H1 (cell line): Measurements from ENCODE around the gene HHAT. TPM values are rescaled to one million over a fixed set of nuclear protein-coding genes. Genes with fewer than 3 reads are reported as not detected.

ENCODE experiments used
- CTCF ChIA-PET: fragments of 300-600 bp; sonication (Branson Sonifier 250); formaldehyde crosslinking; loops from one replicate; lab custom pipeline; 2021; ENCODE audit not compliant: partially characterized antibody; lab: Charles Lee
- POLR2A ChIA-PET: fragments of 300-600 bp; sonication (Branson Sonifier 250); formaldehyde crosslinking; loops from one replicate; lab custom pipeline; 2021; ENCODE audit warnings: inconsistent platforms; ENCODE audit not compliant: partially characterized antibody; lab: Charles Lee
- DNase-seq, 2 experiments: peaks; one replicate each; pipeline versions ENCODE4 v3.0.0 to v3.0.0-alpha.2; 2010 to 2022; ENCODE audit warnings: low spot score in 2 of 2, low read depth in 1 of 2, mixed read lengths in 1 of 2
- FAIRE-seq: peaks from 2 replicates; lab custom pipeline; 2011; peaks lifted over from hg19 to GRCh38; lab: Jason Lieb, UNC
- H2AFZ ChIP-seq: 2 replicates; pipeline ENCODE4 v1.8.1; 2012; ENCODE audit warnings: low read length, inconsistent platforms
- H2AK5ac ChIP-seq: 2 replicates; pipeline ENCODE4 v1.6.1; 2013; ENCODE audit warnings: low read depth, low read length
- H2BK120ac ChIP-seq: replicated peaks from 2 replicates; pipeline ENCODE3; 2013; ENCODE audit warnings: low read depth, low read length, inconsistent platforms
- H2BK12ac ChIP-seq: 2 replicates; pipeline ENCODE4 v1.6.1; 2013; ENCODE audit warnings: low read depth, low read length
- H2BK15ac ChIP-seq: 2 replicates; pipeline ENCODE4 v1.6.1; 2013; ENCODE audit warnings: low read length
- H2BK20ac ChIP-seq: 2 replicates; pipeline ENCODE4 v1.6.1; 2013; ENCODE audit warnings: low read length
- H2BK5ac ChIP-seq: 2 replicates; pipeline ENCODE4 v1.6.1; 2013; ENCODE audit warnings: low read depth, low read length
- H3K14ac ChIP-seq: 2 replicates; pipeline ENCODE4 v1.6.1; 2013; ENCODE audit warnings: inconsistent platforms; ENCODE audit not compliant: insufficient read length
- H3K18ac ChIP-seq: 2 replicates; pipeline ENCODE4 v1.6.1; 2013; ENCODE audit warnings: low read length; ENCODE audit errors: extremely low read depth
- H3K23ac ChIP-seq: 2 replicates; pipeline ENCODE4 v1.6.1; 2013; ENCODE audit warnings: inconsistent platforms; ENCODE audit not compliant: insufficient read length
- H3K23me2 ChIP-seq: 2 replicates; pipeline ENCODE4 v1.6.1; 2013; ENCODE audit warnings: low read depth, low read length
- H3K27ac ChIP-seq: 2 replicates; pipeline ENCODE4 v1.6.1; 2011; ENCODE audit warnings: low read depth, low read length, inconsistent platforms
- H3K27me3 ChIP-seq, 4 experiments: replicated peaks in 1 of 4; 1 replicate in 1 of 4; 2 replicates in 3 of 4; pipeline versions ENCODE4 v1.6.1 to v1.8.1; 2011 to 2013; ENCODE audit warnings: low read length in 3 of 4, mild to moderate bottlenecking in 3 of 4, inconsistent platforms in 2 of 4, mixed read lengths in 2 of 4, moderate library complexity in 1 of 4; ENCODE audit not compliant: control insufficient read depth in 3 of 4, insufficient read depth in 3 of 4; ENCODE audit errors: extremely low read depth in 1 of 4
- H3K36me3 ChIP-seq, 4 experiments: 2 replicates each; pipeline versions ENCODE4 v1.6.1 to v1.8.1; 2011 to 2013; ENCODE audit warnings: mild to moderate bottlenecking in 4 of 4, low read length in 3 of 4, moderate library complexity in 2 of 4, control low read depth in 1 of 4, inconsistent platforms in 1 of 4; ENCODE audit not compliant: insufficient read depth in 4 of 4, control insufficient read depth in 2 of 4
- H3K4ac ChIP-seq: replicated peaks from 2 replicates; pipeline ENCODE3; 2013; ENCODE audit warnings: low read length, low read depth, mixed read lengths, inconsistent platforms; ENCODE audit not compliant: insufficient read length
- H3K4me1 ChIP-seq, 4 experiments: replicated peaks in 1 of 4; 1 replicate in 1 of 4; 2 replicates in 3 of 4; pipeline versions ENCODE4 v1.6.1 to v1.8.1; 2011 to 2013; ENCODE audit warnings: low read length in 3 of 4, inconsistent platforms in 2 of 4, mixed read lengths in 1 of 4; ENCODE audit not compliant: insufficient read depth in 4 of 4, control insufficient read depth in 3 of 4
- H3K4me2 ChIP-seq, 2 experiments: 2 replicates each; pipeline versions ENCODE4 v1.6.1 to v1.8.1; 2011 to 2013; ENCODE audit warnings: low read depth in 2 of 2, low read length in 2 of 2, control low read depth in 1 of 2, inconsistent platforms in 1 of 2, mild to moderate bottlenecking in 1 of 2; ENCODE audit not compliant: insufficient read depth in 1 of 2
- H3K4me3 ChIP-seq, 4 experiments: fragments of 200-600, 300-600 bp in 1 of 4; sonication (generic), shearing (Covaris generic), sonication (Bioruptor Twin) in 1 of 4; 2 replicates each; pipeline versions ENCODE4 v1.5.1 to v1.8.1; 2011 to 2016; ENCODE audit warnings: low read length in 4 of 4, low read depth in 3 of 4, control low read depth in 2 of 4, inconsistent platforms in 2 of 4, mild to moderate bottlenecking in 2 of 4, mixed read lengths in 1 of 4, moderate library complexity in 1 of 4; ENCODE audit not compliant: insufficient read depth in 2 of 4; ENCODE audit errors: extremely low read depth in 1 of 4
- H3K56ac ChIP-seq: replicated peaks from 2 replicates; pipeline ENCODE3; 2013; ENCODE audit warnings: low read depth, mild to moderate bottlenecking, mixed read lengths, low read length, inconsistent platforms; ENCODE audit not compliant: insufficient read length
- H3K79me1 ChIP-seq: 2 replicates; pipeline ENCODE4 v1.6.1; 2013; ENCODE audit warnings: low read depth, low read length, control low read depth
- H3K79me2 ChIP-seq, 2 experiments: 2 replicates each; pipeline versions ENCODE4 v1.6.1 to v1.8.1; 2012 to 2013; ENCODE audit warnings: low read length in 2 of 2, mild to moderate bottlenecking in 2 of 2, inconsistent platforms in 1 of 2; ENCODE audit not compliant: insufficient read depth in 2 of 2, control insufficient read depth in 1 of 2
- H3K9ac ChIP-seq, 4 experiments: replicated peaks in 1 of 4; 1 replicate in 1 of 4; 2 replicates in 3 of 4; pipeline versions ENCODE4 v1.6.1 to v1.8.1; 2011 to 2013; ENCODE audit warnings: low read depth in 3 of 4, low read length in 3 of 4, control low read depth in 2 of 4, mild to moderate bottlenecking in 2 of 4, moderate library complexity in 2 of 4, inconsistent platforms in 1 of 4; ENCODE audit errors: extremely low read depth in 1 of 4
- H3K9me3 ChIP-seq, 2 experiments: 2 replicates each; pipeline versions ENCODE4 v1.6.1 to v1.8.1; 2012 to 2013; ENCODE audit warnings: mild to moderate bottlenecking in 2 of 2, moderate library complexity in 2 of 2, control low read depth in 1 of 2, inconsistent platforms in 1 of 2, low read depth in 1 of 2, low read length in 1 of 2, mixed read lengths in 1 of 2; ENCODE audit not compliant: insufficient read depth in 2 of 2
- H4K20me1 ChIP-seq, 2 experiments: replicated peaks in 1 of 2; 2 replicates each; pipeline versions ENCODE3 to v1.8.1; 2011 to 2013; ENCODE audit warnings: inconsistent platforms in 2 of 2, low read length in 2 of 2, mild to moderate bottlenecking in 1 of 2; ENCODE audit not compliant: insufficient read depth in 2 of 2, control insufficient read depth in 1 of 2
- H4K5ac ChIP-seq: 2 replicates; pipeline ENCODE4 v1.6.1; 2013; ENCODE audit warnings: low read length, low read depth, mixed read lengths, inconsistent platforms; ENCODE audit not compliant: insufficient read length
- H4K8ac ChIP-seq: 2 replicates; pipeline ENCODE4 v1.8.0; 2013; ENCODE audit warnings: mild to moderate bottlenecking, moderate library complexity, low read length, inconsistent platforms; ENCODE audit not compliant: insufficient read depth; ENCODE audit errors: extremely low read depth
- H4K91ac ChIP-seq: replicated peaks from 2 replicates; pipeline ENCODE3; 2013; ENCODE audit warnings: low read length, mixed read lengths, inconsistent platforms; ENCODE audit not compliant: insufficient read length
- BACH1 ChIP-seq: IDR thresholded peaks from 2 replicates; pipeline ENCODE4 v1.6.1; 2012; ENCODE audit warnings: low read length, improper control_type of control experiment
- BRCA1 ChIP-seq: IDR thresholded peaks from 2 replicates; pipeline ENCODE4 v1.6.1; 2012; ENCODE audit warnings: low read depth, low read length, improper control_type of control experiment
- EGR1 ChIP-seq: IDR thresholded peaks from 2 replicates; pipeline ENCODE4 v1.6.1; 2011; ENCODE audit warnings: low read depth, low read length, borderline replicate concordance
- EZH2 ChIP-seq: fragments of 200-600 bp; sonication (generic); IDR thresholded peaks from 2 replicates; pipeline ENCODE4 v1.7.1; 2012; ENCODE audit warnings: low read depth, mild to moderate bottlenecking, moderate library complexity, low read length, inconsistent platforms; ENCODE audit not compliant: severe bottlenecking
- GTF2F1 ChIP-seq: IDR thresholded peaks from 2 replicates; pipeline ENCODE4 v1.6.1; 2012; ENCODE audit warnings: low read depth, low read length, improper control_type of control experiment, borderline replicate concordance
- KDM4A ChIP-seq: IDR thresholded peaks from one replicate; pipeline ENCODE4 v1.7.1; 2012; ENCODE audit warnings: low read depth, mild to moderate bottlenecking, moderate library complexity, low read length, inconsistent platforms; ENCODE audit not compliant: severe bottlenecking
- POU5F1 ChIP-seq: IDR thresholded peaks from 2 replicates; pipeline ENCODE4 v1.6.1; 2011; ENCODE audit warnings: low read depth, mild to moderate bottlenecking, low read length, moderate library complexity
- RBBP5 ChIP-seq: IDR thresholded peaks from 2 replicates; pipeline ENCODE4 v1.7.1; 2012; ENCODE audit warnings: low read depth, mild to moderate bottlenecking, inconsistent platforms, low read length, moderate library complexity, borderline replicate concordance
- WGBS, 2 experiments: shearing (Covaris generic) in 1 of 2; methylation state at CpG; one replicate each; pipeline versions ENCODE4 v1.1.6 to v1.1.7; 2013 to 2015; ENCODE audit warnings: low lambda C conversion rate in 2 of 2, mixed read lengths in 2 of 2, inconsistent platforms in 1 of 2, low coverage in 1 of 2, missing lambda C conversion rate in 1 of 2; ENCODE audit not compliant: insufficient replicate concordance in 2 of 2, insufficient coverage in 1 of 2, insufficient read length in 1 of 2; ENCODE audit errors: extremely low coverage in 1 of 2, missing lambda C conversion rate in 1 of 2; 5-methylcytosine and 5-hydroxymethylcytosine counted together
- polyA plus RNA-seq, 7 experiments: library from polyadenylated mRNA; depleted of rRNA in 3 of 7; stranded (reverse) in 5 of 7; unstranded in 2 of 7; fragments of >200 nt in 5 of 7; fragments of 200-250 nt in 2 of 7; gene quantifications; 1 replicate in 5 of 7; 2 replicates in 1 of 7; 4 replicates in 1 of 7; pipeline versions ENCODE4 v1.2.1 to v1.2.3, GENCODE V29; 2011 to 2013; ENCODE audit warnings: missing spikeins in 2 of 7, mixed read lengths in 2 of 7
- total RNA-seq: library from RNA; stranded (reverse); fragmentation: NEBNext Ultra II Directional; extraction: Animal tissue kit (Norgen Biotek cat#: 25700); gene quantifications from 2 replicates; pipeline ENCODE4 v1.2.1, GENCODE V29; 2021
- TF ChIP-seq, protein P1 (sequence below), 3 experiments: IDR thresholded peaks; 1 replicate in 2 of 3; 2 replicates in 1 of 3; pipeline versions ENCODE4 v1.5.1 to v1.6.1; 2011; ENCODE audit warnings: low read length in 3 of 3, mild to moderate bottlenecking in 3 of 3, inconsistent platforms in 2 of 3, low read depth in 1 of 3, moderate library complexity in 1 of 3; ENCODE audit not compliant: insufficient read depth in 1 of 3; ENCODE audit errors: control extremely low read depth in 1 of 3

Gene HHAT
- total and polyA plus RNA-seq, 2 of the 8 experiments (the other 6 are each of a cell fraction or from before 2014, with no cell fraction given), result 0.15 to 0.51 TPM

DNA sequence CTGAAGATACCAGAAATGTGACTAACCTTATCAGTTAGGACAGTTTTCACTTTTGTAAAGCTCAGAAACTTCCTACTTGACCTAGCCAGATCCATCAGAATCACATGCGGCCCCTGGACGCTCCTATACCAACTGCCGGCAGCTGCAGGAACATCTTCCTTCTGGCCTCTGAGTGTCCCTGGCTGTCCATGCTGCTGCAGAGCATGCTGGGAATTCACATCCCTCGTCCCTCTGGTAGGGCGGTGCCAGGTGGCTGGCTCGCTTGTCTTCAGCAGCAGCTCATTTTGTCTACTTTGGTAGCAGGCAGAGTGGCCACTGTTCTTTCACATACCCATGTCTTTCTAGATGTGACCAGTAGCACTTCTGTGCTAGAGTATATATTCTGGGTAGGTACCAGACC is 34.4 kb downstream of the HHAT start:
- Histone ChIP-seq H4K20me1 (no peaks in the 10 kb centered on the region), H3K14ac (no peak overlapping the region), H3K27me3 (no peaks in the 10 kb centered on the region), H3K4me3 (no peak overlapping the region), H2BK120ac (no peak overlapping the region), H3K79me1 (no peaks in the 10 kb centered on the region), H3K9ac (no peak overlapping the region), H3K23ac (no peak overlapping the region), H3K4me2 (no peak overlapping the region), H3K4me1 (peaks cover 6 to 21% (median 15%) of the 10 kb centered on the region in 4 experiments; a peak in 5 of 7 replicates), H3K36me3 (no peaks in the 10 kb centered on the region), H2BK12ac (no peak overlapping the region), H2BK20ac (no peak overlapping the region), H3K4ac (no peak overlapping the region), H3K9me3 (no peaks in the 10 kb centered on the region), H2AK5ac (no peak overlapping the region), H4K91ac (no peak overlapping the region), H3K18ac (no peak overlapping the region), H2BK5ac (no peak overlapping the region), H3K23me2 (no peaks in the 10 kb centered on the region), H2BK15ac (no peak overlapping the region), H3K27ac (no peak overlapping the region), H4K8ac (no peak overlapping the region), H2AFZ (no peak overlapping the region), H3K56ac (no peak overlapping the region), H3K79me2 (no peaks in the 10 kb centered on the region), H4K5ac (no peak overlapping the region)
- WGBS, 2 experiments, result 88% methylated on average over 6 of the region's 6 CpGs; no CpG with 5 or more reads in 1 of the 2 experiments
- DNase-seq (no peak), FAIRE-seq (no peak)
- TF ChIP-seq KDM4A (no peak), EGR1 (no peak), GTF2F1 (no peak), POU5F1 (no peak), RBBP5 (no peak), BACH1 (no peak), EZH2 (no peak), BRCA1 (no peak)
- TF ChIP-seq, protein P1, sequence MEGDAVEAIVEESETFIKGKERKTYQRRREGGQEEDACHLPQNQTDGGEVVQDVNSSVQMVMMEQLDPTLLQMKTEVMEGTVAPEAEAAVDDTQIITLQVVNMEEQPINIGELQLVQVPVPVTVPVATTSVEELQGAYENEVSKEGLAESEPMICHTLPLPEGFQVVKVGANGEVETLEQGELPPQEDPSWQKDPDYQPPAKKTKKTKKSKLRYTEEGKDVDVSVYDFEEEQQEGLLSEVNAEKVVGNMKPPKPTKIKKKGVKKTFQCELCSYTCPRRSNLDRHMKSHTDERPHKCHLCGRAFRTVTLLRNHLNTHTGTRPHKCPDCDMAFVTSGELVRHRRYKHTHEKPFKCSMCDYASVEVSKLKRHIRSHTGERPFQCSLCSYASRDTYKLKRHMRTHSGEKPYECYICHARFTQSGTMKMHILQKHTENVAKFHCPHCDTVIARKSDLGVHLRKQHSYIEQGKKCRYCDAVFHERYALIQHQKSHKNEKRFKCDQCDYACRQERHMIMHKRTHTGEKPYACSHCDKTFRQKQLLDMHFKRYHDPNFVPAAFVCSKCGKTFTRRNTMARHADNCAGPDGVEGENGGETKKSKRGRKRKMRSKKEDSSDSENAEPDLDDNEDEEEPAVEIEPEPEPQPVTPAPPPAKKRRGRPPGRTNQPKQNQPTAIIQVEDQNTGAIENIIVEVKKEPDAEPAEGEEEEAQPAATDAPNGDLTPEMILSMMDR (IDR thresholded peaks at IDR 0.05; ENCODE audit: control extremely low read depth in 1 of 3, insufficient read depth in 1 of 3, low read depth in 1 of 3, low read length in 3 of 3), result no peak
- CTCF ChIA-PET, result interaction anchor here (0.5 to 5.6 kb wide), 9 partner anchors 12 to 264 kb away, joined by 3 to 42 read pairs (median 3); no protein-coding TSS in a partner anchor
- POLR2A ChIA-PET, result interaction anchor here (0.6 to 9.8 kb wide), 2 partner anchors 11 to 265 kb away, joined by 3 to 183 read pairs; no protein-coding TSS in a partner anchor
